GM23338 (cell line): ENCODE measurements around the gene CRYGB. TPM values are rescaled to one million over a fixed set of nuclear protein-coding genes. Genes with fewer than 3 reads are reported as not detected.

ENCODE experiments used
- ATAC-seq: fragments of 200-7000 bp; cut with Tn5 transposase; 3 replicates; pipeline ENCODE4 v1.9.1; 2020
- DNase-seq: peaks from one replicate; pipeline ENCODE4 v3.0.0-alpha.2; 2015; ENCODE audit warnings: low spot score
- H2AFZ ChIP-seq: fragments of 200-600 bp; sonication (generic); 2 replicates; pipeline ENCODE4 v1.8.0; 2016; ENCODE audit warnings: antibody characterized with exemption, mild to moderate bottlenecking, moderate library complexity
- H3F3A ChIP-seq: fragments of 200-600 bp; sonication (generic); replicated peaks from 2 replicates; pipeline ENCODE4 v1.8.0; 2017; ENCODE audit warnings: antibody characterized with exemption, mixed run types, low read depth
- H3K27ac ChIP-seq: fragments of 200-600 bp; sonication (generic); 2 replicates; pipeline ENCODE4 v1.6.1; 2016; ENCODE audit warnings: low read depth
- H3K27me3 ChIP-seq: fragments of 200-600 bp; sonication (generic); 2 replicates; pipeline ENCODE4 v1.8.0; 2016; ENCODE audit warnings: mild to moderate bottlenecking, mixed run types, moderate library complexity; ENCODE audit not compliant: insufficient read depth
- H3K36me3 ChIP-seq: fragments of 200-600 bp; sonication (generic); 2 replicates; pipeline ENCODE4 v1.8.0; 2016; ENCODE audit warnings: mild to moderate bottlenecking; ENCODE audit not compliant: insufficient read depth
- H3K4me1 ChIP-seq: fragments of 200-600 bp; sonication (generic); 2 replicates; pipeline ENCODE4 v1.8.0; 2016; ENCODE audit warnings: mild to moderate bottlenecking, moderate library complexity; ENCODE audit not compliant: insufficient read depth
- H3K4me2 ChIP-seq: fragments of 200-600 bp; sonication (generic); 2 replicates; pipeline ENCODE4 v1.7.1; 2017; ENCODE audit warnings: mixed run types
- H3K4me3 ChIP-seq: fragments of 200-600 bp; sonication (generic); 2 replicates; pipeline ENCODE4 v1.6.1; 2016; ENCODE audit warnings: mixed run types
- H3K79me2 ChIP-seq: fragments of 200-600 bp; sonication (generic); replicated peaks from 2 replicates; pipeline ENCODE4 v1.8.0; 2017; ENCODE audit warnings: mild to moderate bottlenecking; ENCODE audit not compliant: insufficient read depth
- H3K9me2 ChIP-seq: fragments of 200-600 bp; sonication (generic); 2 replicates; pipeline ENCODE4 v1.8.0; 2017; ENCODE audit not compliant: insufficient read depth
- H4K20me1 ChIP-seq: fragments of 200-600 bp; sonication (generic); replicated peaks from 2 replicates; pipeline ENCODE4 v1.8.0; 2017; ENCODE audit warnings: mild to moderate bottlenecking; ENCODE audit not compliant: insufficient read depth
- H3K27ac Mint-ChIP-seq: 2 replicates; pipeline ENCODE4 v1.8.0; 2020; ENCODE audit warnings: inconsistent platforms, mild to moderate bottlenecking, moderate library complexity, mixed read lengths
- H3K27me3 Mint-ChIP-seq: 3 replicates; pipeline ENCODE4 v1.8.0; 2022; ENCODE audit warnings: low read depth, mild to moderate bottlenecking, moderate library complexity, mixed read lengths, inconsistent platforms; ENCODE audit not compliant: insufficient read depth, poor library complexity
- H3K36me3 Mint-ChIP-seq: 3 replicates; pipeline ENCODE4 v1.8.0; 2021; ENCODE audit warnings: low read depth, mild to moderate bottlenecking, inconsistent platforms, moderate library complexity, mixed read lengths
- H3K4me1 Mint-ChIP-seq: 3 replicates; pipeline ENCODE4 v1.8.0; 2020; ENCODE audit warnings: mild to moderate bottlenecking, inconsistent platforms, mixed read lengths
- H3K4me3 Mint-ChIP-seq: 3 replicates; pipeline ENCODE4 v1.8.0; 2021; ENCODE audit warnings: moderate library complexity, mild to moderate bottlenecking, inconsistent platforms, mixed read lengths
- H3K9me3 Mint-ChIP-seq: 3 replicates; pipeline ENCODE4 v1.8.0; 2020; ENCODE audit warnings: moderate library complexity, mild to moderate bottlenecking, inconsistent platforms, mixed read lengths
- CREB1 ChIP-seq: fragments of 250-450 bp; sonication (Bioruptor Pico); IDR thresholded peaks from 2 replicates; pipeline ENCODE4 v1.5.0; 2020; ENCODE audit warnings: low read depth, mild to moderate bottlenecking, moderate library complexity
- EZH2 ChIP-seq: fragments of 200-600 bp; sonication (generic); IDR thresholded peaks from one replicate; pipeline ENCODE4 v1.8.0; 2017; ENCODE audit warnings: antibody characterized with exemption, mild to moderate bottlenecking, low read depth; ENCODE audit not compliant: unreplicated experiment
- EZH2phosphoT487 ChIP-seq: fragments of 200-600 bp; sonication (generic); IDR thresholded peaks from one replicate; pipeline ENCODE4 v1.8.1; 2018; ENCODE audit warnings: antibody characterized with exemption; ENCODE audit not compliant: unreplicated experiment
- JUNB ChIP-seq: IDR thresholded peaks from one replicate; pipeline ENCODE4 v1.6.1; 2016; ENCODE audit warnings: antibody characterized with exemption; ENCODE audit not compliant: unreplicated experiment
- NANOG ChIP-seq: IDR thresholded peaks from 2 replicates; pipeline ENCODE4 v1.6.1; 2016; ENCODE audit warnings: antibody characterized with exemption, borderline replicate concordance
- POLR2AphosphoS5 ChIP-seq: IDR thresholded peaks from 2 replicates; pipeline ENCODE4 v1.6.1; 2016; ENCODE audit warnings: antibody characterized with exemption, low read depth
- REST ChIP-seq: IDR thresholded peaks from one replicate; pipeline ENCODE4 v1.6.1; 2018; ENCODE audit warnings: antibody characterized with exemption; ENCODE audit not compliant: unreplicated experiment
- STAT1 ChIP-seq: IDR thresholded peaks from one replicate; pipeline ENCODE4 v1.6.1; 2016; ENCODE audit warnings: antibody characterized with exemption; ENCODE audit not compliant: unreplicated experiment
- ZNF114 ChIP-seq: fragments of 250-450 bp; sonication (Bioruptor Pico); IDR thresholded peaks from 2 replicates; pipeline ENCODE4 v1.5.0; 2020; ENCODE audit warnings: mild to moderate bottlenecking, moderate library complexity
- ZNF331 ChIP-seq: fragments of 250-450 bp; sonication (Bioruptor Pico); IDR thresholded peaks from 2 replicates; pipeline ENCODE4 v1.5.0; 2020; ENCODE audit warnings: low read depth, mild to moderate bottlenecking, moderate library complexity
- ZNF462 ChIP-seq: fragments of 250-450 bp; sonication (Bioruptor Pico); IDR thresholded peaks from 2 replicates; pipeline ENCODE4 v1.5.0; 2020; ENCODE audit warnings: mild to moderate bottlenecking, moderate library complexity
- polyA plus RNA-seq: library from polyadenylated mRNA; unstranded; fragments of >200 nt; fragmentation: Nextera tagmentation; extraction: Ambion mirVana; gene quantifications from 2 replicates; pipeline ENCODE4 v1.2.1, GENCODE V29; 2016
- total RNA-seq: library from RNA; depleted of rRNA; stranded (reverse); fragments of >200 nt; shearing (Covaris generic); gene quantifications from 2 replicates; pipeline ENCODE4 v1.2.3, GENCODE V29; 2014
- TF ChIP-seq, protein P1 (sequence below): IDR thresholded peaks from 2 replicates; pipeline ENCODE4 v1.6.1; 2016; ENCODE audit warnings: antibody characterized with exemption

The CRYGB gene
- total and polyA plus RNA-seq, 2 experiments from 2014 or later = 0.92 to 1.9 TPM

DNA sequence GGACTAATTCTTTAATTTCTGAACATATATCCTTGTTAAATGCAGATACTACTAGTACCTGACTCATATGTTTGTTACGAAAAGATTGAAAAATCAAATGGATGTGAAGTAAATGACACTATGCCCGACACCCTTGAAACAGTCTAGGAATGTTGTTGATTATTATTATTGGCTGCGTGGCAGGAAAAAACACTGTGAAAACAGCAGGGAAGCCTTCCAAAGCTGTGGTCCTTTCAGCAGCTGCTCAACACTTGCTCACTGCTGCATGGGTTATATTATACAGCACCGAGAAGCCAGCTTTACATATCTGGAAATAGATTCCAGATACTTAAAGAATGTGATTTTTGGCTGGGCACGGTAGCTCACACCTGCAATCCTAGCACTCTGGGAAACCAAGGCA, 48.2 kb downstream of the CRYGB start (continued):
- TF ChIP-seq ZNF462 (CRISPR knock-in tag) (no peak), ZNF331 (no peak), NANOG (no peak), CREB1 (CRISPR knock-in tag) (no peak), STAT1 (no peak), ZNF114 (CRISPR knock-in tag) (no peak)
- TF ChIP-seq, protein P1, sequence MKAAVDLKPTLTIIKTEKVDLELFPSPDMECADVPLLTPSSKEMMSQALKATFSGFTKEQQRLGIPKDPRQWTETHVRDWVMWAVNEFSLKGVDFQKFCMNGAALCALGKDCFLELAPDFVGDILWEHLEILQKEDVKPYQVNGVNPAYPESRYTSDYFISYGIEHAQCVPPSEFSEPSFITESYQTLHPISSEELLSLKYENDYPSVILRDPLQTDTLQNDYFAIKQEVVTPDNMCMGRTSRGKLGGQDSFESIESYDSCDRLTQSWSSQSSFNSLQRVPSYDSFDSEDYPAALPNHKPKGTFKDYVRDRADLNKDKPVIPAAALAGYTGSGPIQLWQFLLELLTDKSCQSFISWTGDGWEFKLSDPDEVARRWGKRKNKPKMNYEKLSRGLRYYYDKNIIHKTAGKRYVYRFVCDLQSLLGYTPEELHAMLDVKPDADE = no peak

GRCh38 chr2:208097313-208097712, 48.6 kb downstream of the CRYGB start:
- no peaks in the 10 kb centered on the region for H3K9me3 Mint-ChIP-seq
- no peak for ATAC-seq
- no peaks in the 10 kb centered on the region for H3K36me3 Mint-ChIP-seq
- no peak overlapping the region for H3K4me3 ChIP-seq
- H2AFZ ChIP-seq = no peak overlapping the region
- no peak overlapping the region for H3K4me2 ChIP-seq
- no peak overlapping the region for H3K27ac Mint-ChIP-seq
- no peaks in the 10 kb centered on the region for H3K9me2 ChIP-seq
- no peak overlapping the region for H3K4me3 Mint-ChIP-seq
- H3K79me2 ChIP-seq = no peaks in the 10 kb centered on the region
- no peaks in the 10 kb centered on the region for H3K27me3 ChIP-seq
- H3K27me3 Mint-ChIP-seq = peaks cover 3% of the 10 kb centered on the region
- H3K27ac ChIP-seq = no peak overlapping the region
- H3K4me1 Mint-ChIP-seq = peaks cover 6% of the 10 kb centered on the region
- peaks cover 10% of the 10 kb centered on the region for H3K4me1 ChIP-seq
- no peaks in the 10 kb centered on the region for H4K20me1 ChIP-seq
- DNase-seq = no peak
- no peaks in the 10 kb centered on the region for H3F3A ChIP-seq
- H3K36me3 ChIP-seq = no peaks in the 10 kb centered on the region
- no peak for TF ChIP-seq JUNB
- TF ChIP-seq EZH2phosphoT487 = no peak
- no peak for TF ChIP-seq STAT1
- no peak for TF ChIP-seq REST
- no peak for TF ChIP-seq NANOG
- no peak for TF ChIP-seq POLR2AphosphoS5
- TF ChIP-seq EZH2 = no peak
